Measurements from ENCODE around the gene TTL.

- TF ChIP-seq CTCF (IDR thresholded peaks at IDR 0.05) (no peak), EZH2 (IDR thresholded peaks at IDR 0.05) (no peak)
Observed at GRCh38 chr2:112476434-112476833, 5.5 kb upstream of the TTL start.
